ENCODE measurements around the gene FAM168A. TPM values are rescaled to one million over a fixed set of nuclear protein-coding genes. Genes with fewer than 3 reads are reported as not detected.

Gene FAM168A
- total and polyA plus RNA-seq, 2 donors from 2014 or later, result 8.9 to 38.1 TPM

DNA sequence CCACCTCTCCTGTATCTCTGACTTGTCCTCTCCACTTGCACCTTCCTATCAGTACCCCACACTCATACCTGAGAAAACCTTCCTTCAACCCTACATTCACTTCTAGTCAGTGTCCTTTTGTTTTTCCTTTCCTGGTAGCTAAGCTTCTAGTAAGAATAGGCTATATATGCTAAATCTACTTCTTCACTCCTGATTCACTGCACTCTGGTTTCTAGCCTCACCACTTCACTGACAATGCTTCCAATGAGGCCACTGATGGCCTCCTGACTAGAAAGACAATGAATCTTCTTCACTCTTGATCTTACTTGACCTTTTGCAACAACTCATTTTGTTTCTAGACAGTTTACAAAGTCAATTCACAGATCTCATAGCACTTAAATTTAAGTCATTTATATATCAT lies 169.7 kb downstream of the FAM168A start:
- Histone ChIP-seq H3K4me3 (ENCODE audit: low read length in 3 of 3) (no peak overlapping the region), H3K27ac (ENCODE audit: low read depth in 2 of 2, low read length in 2 of 2) (no peak overlapping the region), H3K36me3 (ENCODE audit: control insufficient read depth in 2 of 3, insufficient read depth in 3 of 3, low read length in 3 of 3) (no peaks in the 10 kb centered on the region), H3K9ac (ENCODE audit: low read length in 3 of 3) (no peak overlapping the region), H3K27me3 (ENCODE audit: control insufficient read depth, insufficient read depth, low read length) (no peaks in the 10 kb centered on the region), H3K4me1 (ENCODE audit: control insufficient read depth in 2 of 3, insufficient read depth in 2 of 3, low read depth in 1 of 3, low read length in 3 of 3) (peaks cover 0 to 3% (median 0%) of the 10 kb centered on the region in 3 donors), H3K9me3 (ENCODE audit: control insufficient read depth in 2 of 3, insufficient read depth in 1 of 3, low read length in 3 of 3) (no peaks in the 10 kb centered on the region)
- intact Hi-C loops (cut with DNase I), result no loop called here
- TF ChIP-seq, protein P1, sequence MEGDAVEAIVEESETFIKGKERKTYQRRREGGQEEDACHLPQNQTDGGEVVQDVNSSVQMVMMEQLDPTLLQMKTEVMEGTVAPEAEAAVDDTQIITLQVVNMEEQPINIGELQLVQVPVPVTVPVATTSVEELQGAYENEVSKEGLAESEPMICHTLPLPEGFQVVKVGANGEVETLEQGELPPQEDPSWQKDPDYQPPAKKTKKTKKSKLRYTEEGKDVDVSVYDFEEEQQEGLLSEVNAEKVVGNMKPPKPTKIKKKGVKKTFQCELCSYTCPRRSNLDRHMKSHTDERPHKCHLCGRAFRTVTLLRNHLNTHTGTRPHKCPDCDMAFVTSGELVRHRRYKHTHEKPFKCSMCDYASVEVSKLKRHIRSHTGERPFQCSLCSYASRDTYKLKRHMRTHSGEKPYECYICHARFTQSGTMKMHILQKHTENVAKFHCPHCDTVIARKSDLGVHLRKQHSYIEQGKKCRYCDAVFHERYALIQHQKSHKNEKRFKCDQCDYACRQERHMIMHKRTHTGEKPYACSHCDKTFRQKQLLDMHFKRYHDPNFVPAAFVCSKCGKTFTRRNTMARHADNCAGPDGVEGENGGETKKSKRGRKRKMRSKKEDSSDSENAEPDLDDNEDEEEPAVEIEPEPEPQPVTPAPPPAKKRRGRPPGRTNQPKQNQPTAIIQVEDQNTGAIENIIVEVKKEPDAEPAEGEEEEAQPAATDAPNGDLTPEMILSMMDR (IDR thresholded peaks at IDR 0.05; ENCODE audit: borderline replicate concordance, extremely low read depth, insufficient read depth), result no peak
- FAIRE-seq (no peak), DNase-seq (no peak)

DNA sequence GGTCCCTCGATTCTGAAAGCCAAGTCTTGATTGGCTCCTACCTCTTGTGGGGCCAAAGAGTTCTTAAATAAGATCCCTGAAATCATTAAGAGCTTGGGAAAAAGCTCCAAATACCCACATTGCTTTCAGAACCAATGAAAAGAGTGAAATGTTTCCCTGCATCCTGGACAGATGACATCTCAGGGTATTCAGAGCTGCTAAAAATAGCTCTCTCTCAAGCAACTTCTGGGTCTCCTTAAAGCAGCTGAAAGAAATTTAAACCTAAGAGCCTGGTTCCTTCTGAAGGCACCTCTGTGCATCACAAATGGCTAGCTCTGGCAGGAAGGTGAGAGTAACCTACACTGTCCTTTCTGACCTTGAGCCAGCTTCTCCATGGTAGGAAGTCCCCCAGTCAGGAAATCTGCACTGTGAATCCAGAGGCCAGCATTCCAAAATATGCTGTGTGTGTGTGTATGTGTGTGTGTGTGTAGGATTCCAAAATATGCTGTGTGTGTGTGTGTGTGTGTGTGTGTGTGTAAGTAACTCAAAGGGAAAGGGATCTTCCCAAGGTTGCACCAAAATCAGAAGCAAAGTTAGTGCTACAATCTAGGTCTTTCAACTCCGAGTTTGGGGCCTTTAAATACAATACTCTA lies 171.6 kb downstream of the FAM168A start:
- Histone ChIP-seq H3K27ac (ENCODE audit: low read depth in 2 of 2, low read length in 2 of 2) (no peak overlapping the region), H3K27me3 (ENCODE audit: control insufficient read depth, insufficient read depth, low read length) (no peaks in the 10 kb centered on the region), H3K9ac (ENCODE audit: low read length in 3 of 3) (no peak overlapping the region), H3K4me3 (ENCODE audit: low read length in 3 of 3) (no peak overlapping the region), H3K4me1 (ENCODE audit: control insufficient read depth in 2 of 3, insufficient read depth in 2 of 3, low read depth in 1 of 3, low read length in 3 of 3) (peaks cover 0 to 3% (median 0%) of the 10 kb centered on the region in 3 donors), H3K9me3 (ENCODE audit: control insufficient read depth in 2 of 3, insufficient read depth in 1 of 3, low read length in 3 of 3) (no peaks in the 10 kb centered on the region), H3K36me3 (ENCODE audit: control insufficient read depth in 2 of 3, insufficient read depth in 3 of 3, low read length in 3 of 3) (no peaks in the 10 kb centered on the region)
- DNase-seq (no peak), FAIRE-seq (no peak)
- TF ChIP-seq, protein P1 (IDR thresholded peaks at IDR 0.05; ENCODE audit: borderline replicate concordance, extremely low read depth, insufficient read depth), result no peak
- intact Hi-C loops (cut with DNase I), result no loop called here

DNA sequence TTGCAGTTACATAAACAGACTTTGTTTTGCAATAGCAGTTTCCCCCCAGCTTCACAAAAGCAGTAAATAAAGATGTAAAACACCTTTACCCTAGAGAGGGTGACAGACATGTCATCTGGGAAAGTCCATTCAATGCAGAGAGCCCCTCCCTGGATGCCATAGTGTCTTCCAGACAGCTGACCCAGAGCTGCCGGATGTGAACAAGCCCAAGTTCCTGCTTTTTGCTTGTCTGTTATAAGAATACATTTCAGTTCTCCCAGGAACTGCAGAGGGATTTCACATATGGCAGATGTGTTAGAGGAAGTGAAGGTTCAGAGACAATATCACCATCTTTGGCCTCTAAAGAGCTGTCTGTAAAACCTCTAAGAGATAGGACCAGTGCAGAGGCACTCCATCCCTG lies 172.8 kb downstream of the FAM168A start:
- intact Hi-C loops (cut with DNase I), result no loop called here
- FAIRE-seq (no peak), DNase-seq (no peak)
- Histone ChIP-seq H3K27me3 (ENCODE audit: control insufficient read depth, insufficient read depth, low read length) (no peaks in the 10 kb centered on the region), H3K9ac (ENCODE audit: low read length in 3 of 3) (no peak overlapping the region), H3K36me3 (ENCODE audit: control insufficient read depth in 2 of 3, insufficient read depth in 3 of 3, low read length in 3 of 3) (no peaks in the 10 kb centered on the region), H3K4me3 (ENCODE audit: low read length in 3 of 3) (no peak overlapping the region), H3K4me1 (ENCODE audit: control insufficient read depth in 2 of 3, insufficient read depth in 2 of 3, low read depth in 1 of 3, low read length in 3 of 3) (peaks cover 0 to 4% (median 3%) of the 10 kb centered on the region in 3 donors), H3K9me3 (ENCODE audit: control insufficient read depth in 2 of 3, insufficient read depth in 1 of 3, low read length in 3 of 3) (no peaks in the 10 kb centered on the region), H3K27ac (ENCODE audit: low read depth in 2 of 2, low read length in 2 of 2) (no peak overlapping the region)
- TF ChIP-seq, protein P1 (IDR thresholded peaks at IDR 0.05; ENCODE audit: borderline replicate concordance, extremely low read depth, insufficient read depth), result no peak

DNA sequence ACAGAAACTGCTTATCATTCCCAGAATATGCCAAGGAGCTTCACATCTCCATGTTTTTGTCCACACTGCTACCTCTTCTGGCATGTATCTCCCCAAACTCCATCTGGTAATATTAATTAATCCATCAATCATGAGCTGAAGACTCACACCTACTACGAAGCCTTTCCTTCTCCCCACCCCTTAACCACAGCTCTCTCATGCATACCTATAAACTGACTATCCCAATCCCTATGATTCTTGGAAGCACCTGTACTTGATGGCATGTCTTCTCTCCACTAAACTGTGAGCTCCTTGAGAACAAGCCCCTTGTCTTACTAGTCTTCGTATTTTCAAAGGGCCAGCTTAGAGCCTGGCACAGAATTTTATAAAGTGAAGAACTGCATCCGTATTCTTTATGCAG lies 174.4 kb downstream of the FAM168A start:
- no peaks in the 10 kb centered on the region for H3K27me3 ChIP-seq (ENCODE audit: control insufficient read depth, insufficient read depth, low read length)
- H3K36me3 ChIP-seq (ENCODE audit: control insufficient read depth in 2 of 3, insufficient read depth in 3 of 3, low read length in 3 of 3), result no peaks in the 10 kb centered on the region
- intact Hi-C loops (cut with DNase I), result no loop called here
- H3K4me1 ChIP-seq (ENCODE audit: control insufficient read depth in 2 of 3, insufficient read depth in 2 of 3, low read depth in 1 of 3, low read length in 3 of 3), result peaks cover 0 to 7% (median 3%) of the 10 kb centered on the region in 3 donors
- H3K27ac ChIP-seq (ENCODE audit: low read depth in 2 of 2, low read length in 2 of 2), result no peak overlapping the region
- DNase-seq (no peak), FAIRE-seq (no peak)
- TF ChIP-seq, protein P1 (IDR thresholded peaks at IDR 0.05; ENCODE audit: borderline replicate concordance, extremely low read depth, insufficient read depth), result no peak
- H3K4me3 ChIP-seq (ENCODE audit: low read length in 3 of 3), result no peak overlapping the region
- no peaks in the 10 kb centered on the region for H3K9me3 ChIP-seq (ENCODE audit: control insufficient read depth in 2 of 3, insufficient read depth in 1 of 3, low read length in 3 of 3)
- no peak overlapping the region for H3K9ac ChIP-seq (ENCODE audit: low read length in 3 of 3)

All from kidney (tissue), 14 donors.